Esophagus muscularis mucosa (tissue), 4 donors: ENCODE results near the gene HYAL1.

Source experiments
- EP300 ChIP-seq: sonication (generic); formaldehyde crosslinking; IDR thresholded peaks from one replicate; pipeline ENCODE4 v1.6.1; 2017; ENCODE audit warnings: antibody characterized with exemption
- POLR2A ChIP-seq: fragments of 450-650 bp; IDR thresholded peaks from one replicate; pipeline ENCODE4 v1.6.1; 2017; ENCODE audit warnings: antibody characterized with exemption, moderate library complexity, mild to moderate bottlenecking, low read depth
- POLR2AphosphoS5 ChIP-seq, 2 donors: sonication (generic); formaldehyde crosslinking; IDR thresholded peaks; one replicate each; pipeline ENCODE4 v1.6.1; 2017; ENCODE audit warnings: antibody characterized with exemption in 2 of 2
- TF ChIP-seq, protein P1 (sequence below), 3 experiments: fragments of 200-600 bp in 2 of 3; fragments of 450-650 bp in 1 of 3; sonication (generic) in 2 of 3; IDR thresholded peaks; one replicate each; pipeline ENCODE4 v1.5.1; 2017 to 2019; ENCODE audit warnings: antibody characterized with exemption in 3 of 3, mild to moderate bottlenecking in 2 of 3, moderate library complexity in 1 of 3

DNA sequence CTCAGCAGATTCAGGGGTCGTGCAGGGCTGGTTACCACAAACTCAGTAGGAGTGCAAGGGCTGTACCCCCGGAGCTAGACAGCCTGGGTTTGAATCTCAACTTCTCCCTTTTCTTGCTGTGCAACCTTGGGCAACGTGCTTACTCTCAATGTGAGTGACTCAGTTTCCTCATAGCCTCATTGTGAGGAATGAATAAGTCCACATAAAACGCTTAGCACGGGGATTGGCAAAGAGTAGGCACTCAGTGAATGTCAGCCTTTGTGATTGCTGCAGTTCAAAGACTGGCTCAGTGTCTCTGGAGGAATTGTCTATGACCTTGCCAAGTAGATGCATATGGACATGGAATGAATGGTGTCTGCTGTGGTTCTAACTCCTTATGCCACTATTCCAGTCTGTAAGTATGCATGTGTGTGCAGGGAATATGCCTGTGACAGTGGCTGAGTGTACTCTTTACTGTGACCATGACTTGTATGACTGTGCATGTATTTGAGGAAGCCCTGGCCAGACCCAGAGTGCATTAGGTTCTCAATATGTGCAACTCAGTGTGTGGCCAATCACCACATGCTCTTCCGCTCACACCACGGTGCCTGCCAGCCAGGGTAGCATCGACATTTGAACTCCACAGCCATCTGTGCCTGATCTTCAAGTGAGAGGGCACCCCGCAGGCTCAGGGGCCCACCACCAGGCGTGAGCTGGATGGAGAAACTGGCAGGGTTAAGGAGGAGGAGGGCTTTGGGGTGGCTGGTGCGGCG lies 3.3 kb downstream of the HYAL1 start:
- TF ChIP-seq, protein P1, sequence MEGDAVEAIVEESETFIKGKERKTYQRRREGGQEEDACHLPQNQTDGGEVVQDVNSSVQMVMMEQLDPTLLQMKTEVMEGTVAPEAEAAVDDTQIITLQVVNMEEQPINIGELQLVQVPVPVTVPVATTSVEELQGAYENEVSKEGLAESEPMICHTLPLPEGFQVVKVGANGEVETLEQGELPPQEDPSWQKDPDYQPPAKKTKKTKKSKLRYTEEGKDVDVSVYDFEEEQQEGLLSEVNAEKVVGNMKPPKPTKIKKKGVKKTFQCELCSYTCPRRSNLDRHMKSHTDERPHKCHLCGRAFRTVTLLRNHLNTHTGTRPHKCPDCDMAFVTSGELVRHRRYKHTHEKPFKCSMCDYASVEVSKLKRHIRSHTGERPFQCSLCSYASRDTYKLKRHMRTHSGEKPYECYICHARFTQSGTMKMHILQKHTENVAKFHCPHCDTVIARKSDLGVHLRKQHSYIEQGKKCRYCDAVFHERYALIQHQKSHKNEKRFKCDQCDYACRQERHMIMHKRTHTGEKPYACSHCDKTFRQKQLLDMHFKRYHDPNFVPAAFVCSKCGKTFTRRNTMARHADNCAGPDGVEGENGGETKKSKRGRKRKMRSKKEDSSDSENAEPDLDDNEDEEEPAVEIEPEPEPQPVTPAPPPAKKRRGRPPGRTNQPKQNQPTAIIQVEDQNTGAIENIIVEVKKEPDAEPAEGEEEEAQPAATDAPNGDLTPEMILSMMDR (IDR thresholded peaks at IDR 0.05): no peak
- TF ChIP-seq POLR2AphosphoS5 (IDR thresholded peaks at IDR 0.05): no peak
- no peak for TF ChIP-seq POLR2A
- TF ChIP-seq EP300: no peak
